CD4-positive, alpha-beta memory T cell (primary cell): ENCODE measurements around the gene YBX3. TPM values are rescaled to one million over a fixed set of nuclear protein-coding genes. Genes with fewer than 3 reads are reported as not detected.
A peak's percentile ranks its signal among the peaks of the same experiment; 100 is the strongest.

Source experiments
- CTCF ChIA-PET: fragments of 350-600 bp; sonication (Branson Sonifier 250); formaldehyde crosslinking; loops from one replicate; lab custom pipeline; 2021; ENCODE audit warnings: inconsistent platforms; ENCODE audit not compliant: partially characterized antibody; lab: Charles Lee
- POLR2A ChIA-PET: fragments of 350-600 bp; sonication (Branson Sonifier 250); formaldehyde crosslinking; loops from one replicate; lab custom pipeline; 2021; ENCODE audit not compliant: partially characterized antibody; lab: Charles Lee
- DNase-seq, 5 donors: peaks; one replicate each; pipeline versions ENCODE4 v3.0.0 to v3.0.0-alpha.2; 2020 to 2022; ENCODE audit warnings: mixed read lengths in 1 of 5
- H3K27ac ChIP-seq: one replicate; pipeline ENCODE4 v1.7.0; 2013; ENCODE audit warnings: low read depth, low read length
- H3K27me3 ChIP-seq: 2 replicates; pipeline ENCODE4 v1.7.0; 2013; ENCODE audit warnings: mild to moderate bottlenecking, low read length, moderate library complexity; ENCODE audit not compliant: insufficient read depth
- H3K36me3 ChIP-seq: 2 replicates; pipeline ENCODE4 v1.7.0; 2013; ENCODE audit warnings: mild to moderate bottlenecking, low read length, moderate library complexity; ENCODE audit not compliant: insufficient read depth
- H3K4me1 ChIP-seq: 2 replicates; pipeline ENCODE4 v1.7.0; 2013; ENCODE audit warnings: mild to moderate bottlenecking, low read length, moderate library complexity; ENCODE audit not compliant: insufficient read depth
- H3K4me3 ChIP-seq, 2 donors: one replicate each; pipeline ENCODE4 v1.7.0; 2013; ENCODE audit warnings: low read length in 2 of 2, mild to moderate bottlenecking in 1 of 2
- H3K9me3 ChIP-seq, 2 donors: one replicate each; pipeline ENCODE4 v1.7.0; 2013; ENCODE audit warnings: low read length in 2 of 2, control low read depth in 1 of 2; ENCODE audit not compliant: control insufficient read depth in 1 of 2
- H3K27ac Mint-ChIP-seq, 7 donors: one replicate each; pipeline ENCODE4 v1.8.0; 2020 to 2021; ENCODE audit warnings: mixed read lengths in 7 of 7, mild to moderate bottlenecking in 6 of 7, inconsistent platforms in 3 of 7, moderate library complexity in 3 of 7
- H3K27me3 Mint-ChIP-seq, 2 donors: one replicate each; pipeline ENCODE4 v1.8.0; 2020 to 2021; ENCODE audit warnings: mixed read lengths in 2 of 2
- H3K36me3 Mint-ChIP-seq, 2 donors: one replicate each; pipeline ENCODE4 v1.8.0; 2020 to 2021; ENCODE audit warnings: mixed read lengths in 2 of 2, inconsistent platforms in 1 of 2, mild to moderate bottlenecking in 1 of 2
- H3K4me1 Mint-ChIP-seq, 4 donors: one replicate each; pipeline ENCODE4 v1.8.0; 2020 to 2021; ENCODE audit warnings: mixed read lengths in 4 of 4, mild to moderate bottlenecking in 1 of 4
- H3K4me3 Mint-ChIP-seq, 8 donors: one replicate each; pipeline ENCODE4 v1.8.0; 2020 to 2021; ENCODE audit warnings: mixed read lengths in 8 of 8, mild to moderate bottlenecking in 7 of 8, moderate library complexity in 6 of 8, inconsistent platforms in 3 of 8
- H3K9me3 Mint-ChIP-seq, 8 donors: one replicate each; pipeline ENCODE4 v1.8.0; 2020 to 2021; ENCODE audit warnings: mixed read lengths in 8 of 8, mild to moderate bottlenecking in 5 of 8, inconsistent platforms in 3 of 8, moderate library complexity in 1 of 8
- intact Hi-C: fragments of 100-400 bp; cut with micrococcal nuclease; formaldehyde crosslinking; loops from one replicate; pipeline ENCODE4 v1.15.1; 2023
- polyA plus RNA-seq, 2 donors: library from polyadenylated mRNA; unstranded; fragments of 300-500 nt; fragmentation: Illumina TruSeq; gene quantifications; one replicate each; pipeline ENCODE4 v1.2.3, GENCODE V29; 2021
- total RNA-seq, 2 experiments: library from RNA; stranded (reverse); gene quantifications; one replicate each; pipeline ENCODE4 v1.2.3, GENCODE V29; 2021

Gene YBX3
- 1 to 10 TPM; 3.2 to 5.1 TPM for total RNA-seq
- 1 to 10 TPM; 1.7 to 2.0 TPM for polyA plus RNA-seq

- intact Hi-C loops: no loop called here
- Mint-ChIP-seq H3K4me3 (peak within 1 kb of the TSS; percentile 69 to 84 (median 80)), H3K27ac (peak within 1 kb of the TSS; percentile 68 to 94 (median 92)), H3K36me3 (no peaks in the 10 kb centered on the region), H3K4me1 (peaks cover 10 to 24% (median 16%) of the 10 kb centered on the region in 4 donors), H3K27me3 (peaks cover 34 to 45% of the 10 kb centered on the region in 2 donors), H3K9me3 (peaks cover 0 to 4% (median 0%) of the 10 kb centered on the region in 8 donors)
- Histone ChIP-seq H3K36me3 (no peaks in the 10 kb centered on the region), H3K27me3 (peaks cover 26% of the 10 kb centered on the region), H3K4me3 (peak within 1 kb of the TSS; percentile 2 to 58), H3K27ac (no peak within 1 kb of the TSS), H3K9me3 (no peaks in the 10 kb centered on the region), H3K4me1 (peaks cover 19% of the 10 kb centered on the region)
- DNase-seq: peak in 3 of 5 donors; percentile 4 to 12 (median 7)
- POLR2A ChIA-PET: no interaction called here
- CTCF ChIA-PET: no interaction called here
Observed at GRCh38 chr12:10722905-10723746, at the start of gene YBX3. Gene YBX3, minus strand, starts transcription at chr12:10723323. Its CDS starts 212 bp downstream, at chr12:10723111.

- H3K4me1 ChIP-seq: no peaks in the 10 kb centered on the region
- Mint-ChIP-seq H3K4me1 (no peaks in the 10 kb centered on the region), H3K27me3 (peaks cover 24 to 27% of the 10 kb centered on the region in 2 donors), H3K36me3 (no peaks in the 10 kb centered on the region), H3K9me3 (no peaks in the 10 kb centered on the region), H3K4me3 (no peak overlapping the region), H3K27ac (no peak overlapping the region)
- peak in 4 of 5 donors; percentile 45 to 57 (median 50) for DNase-seq
- no peaks in the 10 kb centered on the region for H3K36me3 ChIP-seq
- no peaks in the 10 kb centered on the region for H3K9me3 ChIP-seq
- peaks cover 3% of the 10 kb centered on the region for H3K27me3 ChIP-seq
- CTCF ChIA-PET: interaction anchor here (1.0 to 9.0 kb wide), 9 partner anchors 9 to 1586 kb away, joined by 3 to 113 read pairs (median 9); partner anchors contain the start of genes BORCS5 and SMIM10L1
- POLR2A ChIA-PET: no interaction called here
- H3K4me3 ChIP-seq: no peak overlapping the region
- intact Hi-C loops: loop anchor here (5.0 kb wide), 1 partner anchor 1556 kb away; no protein-coding TSS in a partner anchor
- H3K27ac ChIP-seq: no peak overlapping the region
Observed at GRCh38 chr12:10771132-10771733, 48.1 kb upstream of the YBX3 start.

GRCh38 chr12:10759657-10760056, 36.5 kb upstream of the YBX3 start:
- ChIA-PET CTCF (interaction anchor here (1.0 to 1.1 kb wide), 2 partner anchors 9 to 15 kb away, joined by 3 to 4 read pairs; no protein-coding TSS in a partner anchor), POLR2A (interaction anchor here (0.6 kb wide), 1 partner anchor 346 kb away, joined by 3 read pairs; no protein-coding TSS in a partner anchor)
- Histone ChIP-seq H3K9me3 (peaks cover 0 to 8% of the 10 kb centered on the region in 2 donors), H3K4me3 (no peak overlapping the region), H3K27ac (no peak overlapping the region), H3K36me3 (no peaks in the 10 kb centered on the region), H3K4me1 (no peaks in the 10 kb centered on the region), H3K27me3 (peaks cover 4% of the 10 kb centered on the region)
- Mint-ChIP-seq H3K4me3 (no peak overlapping the region), H3K27ac (no peak overlapping the region), H3K4me1 (no peaks in the 10 kb centered on the region), H3K36me3 (peaks cover 0 to 7% of the 10 kb centered on the region in 2 donors), H3K27me3 (peaks cover 11 to 24% of the 10 kb centered on the region in 2 donors), H3K9me3 (peaks cover 0 to 22% (median 18%) of the 10 kb centered on the region in 8 donors)
- no peak for DNase-seq
- intact Hi-C loops: no loop called here

- H3K36me3 ChIP-seq: no peaks in the 10 kb centered on the region
- CTCF ChIA-PET: interaction anchor here (2.0 kb wide), 1 partner anchor 10 kb away, joined by 4 read pairs; no protein-coding TSS in a partner anchor
- H3K9me3 Mint-ChIP-seq: peaks cover 0 to 26% (median 19%) of the 10 kb centered on the region in 8 donors
- H3K36me3 Mint-ChIP-seq: peaks cover 0 to 7% of the 10 kb centered on the region in 2 donors
- H3K27me3 Mint-ChIP-seq: peaks cover 14 to 16% of the 10 kb centered on the region in 2 donors
- POLR2A ChIA-PET: no interaction called here
- H3K4me3 ChIP-seq: no peak overlapping the region
- H3K4me1 Mint-ChIP-seq: no peaks in the 10 kb centered on the region
- DNase-seq: no peak
- H3K27ac ChIP-seq: no peak overlapping the region
- intact Hi-C loops: no loop called here
- H3K9me3 ChIP-seq: peaks cover 0 to 8% of the 10 kb centered on the region in 2 donors
- no peak overlapping the region for H3K27ac Mint-ChIP-seq
- H3K27me3 ChIP-seq: peaks cover under 1% of the 10 kb centered on the region
- H3K4me1 ChIP-seq: no peaks in the 10 kb centered on the region
- H3K4me3 Mint-ChIP-seq: peak overlapping the region in 1 of 8 donors; percentile 20
Observed at GRCh38 chr12:10756194-10756593, 33.1 kb upstream of the YBX3 start.

- H3K4me3 Mint-ChIP-seq: no peak overlapping the region
- H3K9me3 ChIP-seq: peaks cover 0 to 8% of the 10 kb centered on the region in 2 donors
- peaks cover 13 to 23% of the 10 kb centered on the region in 2 donors for H3K27me3 Mint-ChIP-seq
- H3K27ac ChIP-seq: no peak overlapping the region
- H3K27ac Mint-ChIP-seq: no peak overlapping the region
- H3K36me3 Mint-ChIP-seq: peaks cover 0 to 7% of the 10 kb centered on the region in 2 donors
- H3K9me3 Mint-ChIP-seq: peaks cover 0 to 26% (median 19%) of the 10 kb centered on the region in 8 donors
- DNase-seq: no peak
- POLR2A ChIA-PET: no interaction called here
- peaks cover 10% of the 10 kb centered on the region for H3K4me1 ChIP-seq
- no peak overlapping the region for H3K4me3 ChIP-seq
- intact Hi-C loops: no loop called here
- H3K4me1 Mint-ChIP-seq: peaks cover 5 to 8% (median 6%) of the 10 kb centered on the region in 4 donors
- CTCF ChIA-PET: interaction anchor here (0.8 kb wide), 1 partner anchor 12 kb away, joined by 3 read pairs; no protein-coding TSS in a partner anchor
- H3K27me3 ChIP-seq: peaks cover 6% of the 10 kb centered on the region
- no peaks in the 10 kb centered on the region for H3K36me3 ChIP-seq
Observed at GRCh38 chr12:10753059-10753458, 29.9 kb upstream of the YBX3 start.

- DNase-seq: no peak
- H3K4me3 Mint-ChIP-seq: peak overlapping the region in 4 of 8 donors; percentile 36 to 70 (median 62)
- peaks cover 18 to 29% of the 10 kb centered on the region in 2 donors for H3K27me3 Mint-ChIP-seq
- intact Hi-C loops: loop anchor here (1.0 to 2.0 kb wide), 4 partner anchors 137 to 736 kb away; partner anchors contain the start of gene MAGOHB
- POLR2A ChIA-PET: no interaction called here
- Histone ChIP-seq H3K27me3 (peaks cover 6% of the 10 kb centered on the region), H3K36me3 (no peaks in the 10 kb centered on the region), H3K4me3 (no peak overlapping the region), H3K27ac (no peak overlapping the region), H3K4me1 (peaks cover 10% of the 10 kb centered on the region), H3K9me3 (no peaks in the 10 kb centered on the region)
- CTCF ChIA-PET: interaction anchor here (0.8 to 2.9 kb wide), 14 partner anchors 8 to 737 kb away, joined by 3 to 18 read pairs (median 4); no protein-coding TSS in a partner anchor
- no peak overlapping the region for H3K27ac Mint-ChIP-seq
- peaks cover 0 to 6% (median 3%) of the 10 kb centered on the region in 8 donors for H3K9me3 Mint-ChIP-seq
- H3K36me3 Mint-ChIP-seq: no peaks in the 10 kb centered on the region
- H3K4me1 Mint-ChIP-seq: peaks cover 5 to 8% (median 6%) of the 10 kb centered on the region in 4 donors
Observed at GRCh38 chr12:10750385-10750727, 27.2 kb upstream of the YBX3 start.
